ENCODE data around the gene RASGEF1B.

Gene RASGEF1B

GRCh38 chr4:81471588-81472280 is at the start of gene RASGEF1B:
Gene RASGEF1B (minus strand): TSS chr4:81471907. CDS start chr4:81459508, 12,399 bp downstream.
- Histone ChIP-seq H3K27me3 (ENCODE audit: low read depth, low read length) (no peaks in the 10 kb centered on the region), H3K4me2 (ENCODE audit: low read length) (peak within 1 kb of the TSS; percentile 94), H3K4me3 (ENCODE audit: low read length) (peak within 1 kb of the TSS; percentile 96), H3K36me3 (replicated peaks; ENCODE audit: low read depth, low read length) (no peaks in the 10 kb centered on the region), H2AFZ (ENCODE audit: low read depth, low read length) (peak within 1 kb of the TSS; percentile 94), H3K27ac (ENCODE audit: low read length) (peak within 1 kb of the TSS; percentile 89), H3K4me1 (ENCODE audit: low read length) (peaks cover 23% of the 10 kb centered on the region), H3K9ac (ENCODE audit: low read length) (peak within 1 kb of the TSS; percentile 75), H3K9me3 (ENCODE audit: insufficient read depth, low read length) (no peaks in the 10 kb centered on the region), H3K79me2 (ENCODE audit: low read length) (peaks cover 34% of the 10 kb centered on the region), H4K20me1 (ENCODE audit: insufficient read depth, low read length) (no peaks in the 10 kb centered on the region; the same call in 1 of the 2 replicates)
- TF ChIP-seq EZH2phosphoT487 (IDR thresholded peaks at IDR 0.05; ENCODE audit: low read depth) = no peak
- no peak for TF ChIP-seq CTCF (IDR thresholded peaks at IDR 0.05; ENCODE audit: low read depth, low read length)

DNA sequence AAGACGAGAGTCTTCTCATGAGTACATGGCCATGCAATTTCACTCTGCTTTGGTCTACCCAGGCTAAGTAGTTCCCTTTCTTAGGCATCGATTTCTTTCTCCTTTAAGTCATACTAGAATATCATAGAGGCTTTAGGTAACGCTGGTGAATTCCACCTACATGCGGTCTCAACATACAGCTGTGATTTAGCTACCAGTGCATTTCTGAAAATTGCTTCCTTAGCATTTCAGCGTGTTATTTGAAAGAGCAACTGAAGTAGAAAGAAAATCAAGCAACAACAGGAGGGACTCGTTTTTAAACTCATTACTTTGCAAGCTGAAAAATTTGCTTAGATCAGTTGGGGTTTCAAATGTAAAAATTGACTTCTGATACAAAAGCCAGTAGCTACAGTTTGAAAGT is 48.1 kb upstream of the RASGEF1B start:
- Histone ChIP-seq H3K4me3 (ENCODE audit: low read length) (peak overlapping the region; percentile 13; the same call in 1 of the 2 replicates), H3K27ac (ENCODE audit: low read length) (peak overlapping the region; percentile 29), H3K79me2 (ENCODE audit: low read length) (no peaks in the 10 kb centered on the region), H3K27me3 (ENCODE audit: low read depth, low read length) (no peaks in the 10 kb centered on the region), H3K9me3 (ENCODE audit: insufficient read depth, low read length) (no peaks in the 10 kb centered on the region), H3K9ac (ENCODE audit: low read length) (no peak overlapping the region; the same call in 1 of the 2 replicates), H2AFZ (ENCODE audit: low read depth, low read length) (no peak overlapping the region), H4K20me1 (ENCODE audit: insufficient read depth, low read length) (no peaks in the 10 kb centered on the region), H3K36me3 (replicated peaks; ENCODE audit: low read depth, low read length) (no peaks in the 10 kb centered on the region), H3K4me2 (ENCODE audit: low read length) (peak overlapping the region; percentile 62), H3K4me1 (ENCODE audit: low read length) (peaks cover 30% of the 10 kb centered on the region)
- TF ChIP-seq CTCF (IDR thresholded peaks at IDR 0.05; ENCODE audit: low read depth, low read length) (no peak), EZH2phosphoT487 (IDR thresholded peaks at IDR 0.05; ENCODE audit: low read depth) (no peak)

DNA sequence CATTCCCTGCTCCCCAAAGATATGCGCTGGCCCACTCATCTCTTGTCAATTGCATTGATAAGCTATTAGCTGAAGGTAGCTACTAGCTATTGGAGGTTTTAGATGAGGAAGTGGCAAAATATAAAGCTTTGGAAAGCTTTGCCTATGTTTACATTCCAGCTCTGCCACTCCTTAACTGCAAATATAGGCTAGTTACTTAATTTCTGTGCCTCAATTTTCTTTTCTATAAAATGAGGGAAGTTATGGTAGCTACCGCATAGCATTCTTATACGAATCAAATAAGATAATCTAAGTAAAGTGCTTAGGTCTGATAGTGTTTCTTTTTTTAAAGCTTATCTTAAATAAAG is 47.7 kb upstream of the RASGEF1B start:
- Histone ChIP-seq H3K27me3 (ENCODE audit: low read depth, low read length) (no peaks in the 10 kb centered on the region), H3K27ac (ENCODE audit: low read length) (no peak overlapping the region), H3K9me3 (ENCODE audit: insufficient read depth, low read length) (no peaks in the 10 kb centered on the region), H3K4me2 (ENCODE audit: low read length) (peak overlapping the region; percentile 62; the same call in 1 of the 2 replicates), H3K4me3 (ENCODE audit: low read length) (no peak overlapping the region), H3K9ac (ENCODE audit: low read length) (no peak overlapping the region), H3K4me1 (ENCODE audit: low read length) (peaks cover 30% of the 10 kb centered on the region), H3K36me3 (replicated peaks; ENCODE audit: low read depth, low read length) (no peaks in the 10 kb centered on the region), H2AFZ (ENCODE audit: low read depth, low read length) (no peak overlapping the region), H3K79me2 (ENCODE audit: low read length) (no peaks in the 10 kb centered on the region), H4K20me1 (ENCODE audit: insufficient read depth, low read length) (no peaks in the 10 kb centered on the region)
- TF ChIP-seq EZH2phosphoT487 (IDR thresholded peaks at IDR 0.05; ENCODE audit: low read depth) (no peak), CTCF (IDR thresholded peaks at IDR 0.05; ENCODE audit: low read depth, low read length) (no peak)

- no peak overlapping the region for H3K4me2 ChIP-seq (ENCODE audit: low read length)
- H3K4me1 ChIP-seq (ENCODE audit: low read length) = peaks cover 30% of the 10 kb centered on the region
- no peak for TF ChIP-seq CTCF (IDR thresholded peaks at IDR 0.05; ENCODE audit: low read depth, low read length)
- TF ChIP-seq EZH2phosphoT487 (IDR thresholded peaks at IDR 0.05; ENCODE audit: low read depth) = no peak
- H3K79me2 ChIP-seq (ENCODE audit: low read length) = no peaks in the 10 kb centered on the region
- no peak overlapping the region for H2AFZ ChIP-seq (ENCODE audit: low read depth, low read length)
- H3K4me3 ChIP-seq (ENCODE audit: low read length) = no peak overlapping the region
- no peaks in the 10 kb centered on the region for H3K9me3 ChIP-seq (ENCODE audit: insufficient read depth, low read length)
- H4K20me1 ChIP-seq (ENCODE audit: insufficient read depth, low read length) = no peaks in the 10 kb centered on the region
- no peaks in the 10 kb centered on the region for H3K36me3 ChIP-seq (replicated peaks; ENCODE audit: low read depth, low read length)
- H3K27ac ChIP-seq (ENCODE audit: low read length) = no peak overlapping the region
- no peak overlapping the region for H3K9ac ChIP-seq (ENCODE audit: low read length)
- no peaks in the 10 kb centered on the region for H3K27me3 ChIP-seq (ENCODE audit: low read depth, low read length)
These were observed 47.2 kb upstream of the RASGEF1B start for GRCh38 chr4:81518762-81519426.
